Renal cortex interstitium (tissue), 11 donors: ENCODE results near the gene TLE4. TPM values are rescaled to one million over a fixed set of nuclear protein-coding genes. Genes with fewer than 3 reads are reported as not detected.
A peak's percentile ranks its signal among the peaks of the same experiment; 100 is the strongest.

Experiments
- DNase-seq, 11 donors: peaks; one replicate each; pipeline ENCODE4 v3.0.0-alpha.2; 2013; ENCODE audit warnings: low read depth in 9 of 11, low spot score in 4 of 11; ENCODE audit errors: extremely low read depth in 1 of 11
- polyA plus RNA-seq, 3 donors: library from polyadenylated mRNA; unstranded; fragments of 120-200 nt; gene quantifications; one replicate each; pipeline ENCODE4 v1.2.1, GENCODE V29; 2013; ENCODE audit not compliant: insufficient read length in 3 of 3

Gene TLE4
- polyA plus RNA-seq, 3 donors = 58.3 to 77.3 (median 67.1) TPM

- no peak for DNase-seq
Observed at GRCh38 chr9:79670269-79670961, 98.7 kb downstream of the TLE4 start.

- no peak for DNase-seq
Observed at GRCh38 chr9:79671558-79671957, 99.8 kb downstream of the TLE4 start.

DNA sequence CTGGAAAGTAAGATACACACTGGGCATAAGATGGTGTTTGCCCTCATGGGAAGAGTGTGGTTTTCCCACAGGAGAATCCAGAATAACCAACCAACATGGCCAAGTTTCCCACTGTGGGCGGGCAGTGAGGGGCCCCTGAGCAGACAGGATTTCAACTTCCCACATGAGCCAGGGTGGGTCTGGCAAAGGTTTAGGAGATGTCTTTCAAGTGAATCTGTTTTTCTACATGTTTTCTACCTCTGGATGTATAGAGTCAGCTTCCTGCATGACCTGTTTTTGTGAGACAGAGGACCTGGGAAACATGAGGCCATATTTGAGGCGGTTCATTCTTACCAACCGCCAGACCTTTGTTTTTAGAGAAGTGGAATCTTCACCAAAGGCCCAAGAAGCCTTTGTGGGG, 100.5 kb downstream of the TLE4 start:
- no peak for DNase-seq

DNA sequence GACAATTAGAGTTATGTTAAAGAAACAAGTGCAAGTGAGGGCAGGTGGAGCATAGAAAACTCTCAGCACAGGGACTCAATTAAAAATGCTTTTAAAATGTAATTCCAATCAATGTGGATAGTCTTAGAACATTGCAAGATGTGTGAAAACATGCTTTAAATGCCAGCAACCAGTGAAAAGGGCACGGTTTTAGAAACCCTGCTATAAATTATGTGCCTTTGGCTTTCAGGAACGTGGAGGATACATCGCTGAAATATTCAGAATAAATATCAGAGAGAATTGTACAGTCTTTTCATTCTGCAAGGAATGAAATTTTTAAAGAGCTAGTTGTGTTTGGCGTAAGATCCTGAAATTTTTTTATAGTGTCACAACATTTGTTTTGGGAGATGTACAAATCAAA, 101.1 kb downstream of the TLE4 start:
- no peak for DNase-seq

DNA sequence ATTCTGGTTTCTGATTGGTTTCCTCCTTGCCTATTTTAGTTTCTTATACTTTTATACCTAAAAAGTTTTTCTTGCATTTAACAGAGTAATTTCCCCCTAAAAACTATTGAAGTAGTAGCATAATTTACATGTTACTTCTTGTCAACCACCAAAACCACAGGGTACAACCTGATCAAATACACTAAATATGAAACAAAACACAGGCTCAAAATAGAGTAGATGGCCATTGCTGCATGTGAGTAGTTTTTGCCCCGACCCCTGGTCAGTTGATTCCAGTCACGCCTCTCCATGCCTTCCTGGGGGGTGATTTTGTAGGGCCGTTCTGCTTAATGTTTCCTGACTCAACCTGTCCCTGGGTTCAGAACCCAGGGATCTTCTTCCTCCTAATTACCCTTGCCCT, 101.8 kb downstream of the TLE4 start:
- no peak for DNase-seq

DNA sequence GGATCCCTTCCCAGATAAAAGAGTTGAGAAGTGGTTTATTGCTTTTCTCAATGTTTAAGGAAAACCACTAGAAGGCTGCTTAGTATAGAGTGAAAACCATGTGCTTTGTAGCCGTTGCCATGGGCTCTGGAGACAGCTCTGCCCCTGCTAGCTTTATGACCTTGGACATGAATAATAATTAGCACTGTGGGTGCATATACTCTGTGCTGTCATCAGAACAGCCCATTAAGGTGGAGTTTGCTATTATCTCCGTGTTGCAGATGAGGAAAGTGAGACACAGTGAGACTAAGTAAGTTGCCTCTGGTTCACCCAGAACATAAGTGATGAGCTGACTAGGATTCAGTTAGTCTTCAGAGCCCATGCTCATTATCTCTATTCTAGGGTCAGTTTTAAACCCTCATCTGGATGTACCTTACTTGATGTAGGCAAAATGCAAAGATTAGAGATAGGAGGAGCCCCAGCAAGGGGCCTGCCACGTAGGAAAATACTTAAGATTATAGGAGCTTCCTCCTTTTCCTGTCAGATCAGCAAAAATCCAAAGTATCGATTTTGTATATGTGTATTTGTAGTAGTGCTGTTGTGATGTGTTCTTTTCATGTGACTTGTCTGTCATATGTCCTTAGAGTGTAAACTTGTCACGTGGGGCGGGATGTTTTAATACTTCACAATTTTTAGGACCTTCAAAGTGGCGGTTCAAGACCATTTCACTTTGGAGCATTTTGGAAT, 102.5 kb downstream of the TLE4 start:
- DNase-seq = no peak

DNA sequence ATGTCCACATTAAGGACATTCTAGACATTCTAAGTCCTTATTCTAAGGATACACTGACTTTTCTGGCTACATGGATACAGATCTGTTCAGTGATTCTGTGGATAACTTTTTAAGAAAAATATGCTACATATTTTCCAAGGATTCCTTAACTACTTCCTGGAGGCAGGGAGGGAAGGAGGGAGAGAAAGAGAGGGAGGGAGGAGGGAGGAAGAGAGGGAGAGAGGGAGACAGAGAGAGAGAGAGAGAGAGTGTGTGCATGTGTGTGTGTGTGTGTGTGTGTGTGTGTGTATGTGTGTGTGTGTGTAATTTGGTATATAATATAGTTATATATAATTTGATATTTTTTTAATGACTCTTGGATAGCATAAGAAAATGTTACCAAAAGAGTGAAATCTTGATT, 109.8 kb downstream of the TLE4 start:
- no peak for DNase-seq

DNA sequence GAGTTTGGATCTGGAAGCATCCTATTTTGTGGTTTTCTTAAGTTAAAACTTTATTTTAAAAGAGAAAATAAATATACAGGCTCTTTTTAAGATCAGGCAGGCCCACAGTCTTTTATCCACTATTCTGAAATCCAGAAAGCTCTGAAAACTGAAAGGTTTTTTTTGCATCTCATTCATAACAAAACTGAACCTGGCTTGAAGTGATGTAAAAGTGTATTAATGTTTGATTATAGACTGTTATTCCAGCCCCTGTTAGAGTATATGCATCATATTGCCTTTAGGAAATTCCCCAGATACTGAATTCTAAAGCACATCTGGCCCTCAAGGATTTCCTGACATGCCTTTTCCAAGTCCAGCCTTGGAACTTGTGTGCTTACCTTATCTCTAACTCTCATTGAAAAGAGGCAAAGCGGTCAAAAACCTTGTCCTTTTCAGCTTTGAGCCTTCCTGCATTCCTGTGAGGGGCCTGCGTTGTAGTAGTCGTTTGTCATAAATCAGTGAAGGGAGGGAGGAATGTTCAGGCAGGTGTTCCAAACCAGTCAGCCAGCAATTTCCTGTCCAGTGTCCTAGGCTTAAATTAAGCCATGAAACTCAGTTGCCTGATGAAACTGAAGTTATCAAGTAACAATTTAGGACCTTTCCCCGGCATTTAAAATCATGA, 110.4 kb downstream of the TLE4 start:
- peak in 6 of 11 donors; percentile 36 to 70 (median 46) for DNase-seq

DNA sequence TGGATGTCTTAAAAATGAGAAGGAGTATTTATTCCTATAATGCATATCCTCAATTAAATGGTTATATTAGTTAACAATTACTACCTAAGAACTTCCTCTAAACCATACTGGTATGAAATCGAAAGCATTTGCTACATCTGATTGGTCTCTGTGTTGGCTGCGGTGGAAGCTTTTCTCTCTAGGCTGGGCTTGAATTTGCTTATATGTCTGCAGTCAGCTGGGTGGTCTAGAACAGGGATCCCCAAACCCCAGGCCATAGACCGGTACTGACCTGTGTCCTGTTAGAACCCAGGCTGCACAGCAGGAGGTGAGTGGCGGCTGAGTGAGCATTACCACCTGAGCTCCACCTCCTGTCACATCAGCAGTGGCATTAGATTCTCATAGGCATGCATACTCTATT, 112.3 kb downstream of the TLE4 start:
- no peak for DNase-seq

DNA sequence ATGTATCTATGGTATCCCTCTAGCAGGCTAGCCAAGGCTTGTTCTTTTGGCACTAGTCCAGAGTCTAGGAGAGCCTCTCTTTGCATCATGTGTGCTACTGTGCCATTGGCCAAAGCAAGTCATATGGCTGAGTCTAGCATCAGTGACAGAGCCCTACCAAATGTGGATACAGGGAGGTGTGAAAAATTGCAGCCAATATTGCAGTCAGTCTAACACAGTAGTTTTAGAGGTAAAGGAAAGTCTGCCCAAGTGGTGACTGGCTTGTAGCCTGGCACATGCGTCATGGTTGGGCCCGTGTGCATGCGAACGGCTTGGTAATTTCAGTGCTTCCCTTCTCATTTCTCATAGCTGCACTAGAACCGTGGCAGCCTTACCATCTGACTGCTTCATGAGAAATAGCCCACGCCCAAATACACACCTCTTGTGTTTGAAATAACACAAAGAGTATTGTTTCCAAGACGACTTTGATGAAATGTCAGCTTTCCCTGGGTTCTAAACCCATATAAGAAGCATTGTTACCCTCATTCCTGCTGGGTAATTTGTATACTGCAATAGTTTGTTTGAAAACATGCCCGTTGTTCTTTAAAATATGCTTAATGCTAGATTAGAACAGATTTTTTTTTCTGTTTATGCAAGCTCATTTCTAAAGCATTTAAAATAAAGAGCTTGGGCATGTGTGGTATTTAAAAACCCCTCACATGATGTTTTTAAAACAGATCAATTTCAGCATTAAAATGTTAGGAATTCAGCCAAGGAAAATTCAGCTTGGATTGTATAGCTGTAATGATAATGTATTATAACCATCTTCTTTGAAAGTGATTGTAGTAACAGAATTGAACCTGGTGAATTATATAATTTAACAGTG, 113.2 kb downstream of the TLE4 start:
- no peak for DNase-seq

DNA sequence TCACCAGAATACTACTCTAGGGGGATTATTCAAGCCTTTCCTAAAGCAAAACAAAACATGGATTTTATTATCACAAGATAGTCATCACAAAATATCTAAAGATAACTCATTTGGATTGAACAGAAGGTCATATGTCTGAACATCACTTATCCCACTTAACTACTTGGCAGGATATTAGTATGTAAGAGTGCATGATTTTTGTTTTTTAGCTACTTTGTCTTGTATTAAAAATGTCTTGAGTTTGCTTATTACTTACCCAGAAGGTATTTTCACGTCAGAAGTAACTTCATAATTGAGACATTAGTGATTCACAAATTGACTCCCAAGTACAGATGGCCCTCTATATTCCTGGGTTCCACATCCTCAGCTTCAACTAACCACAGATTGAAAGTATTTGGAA, 113.8 kb downstream of the TLE4 start:
- no peak for DNase-seq

DNA sequence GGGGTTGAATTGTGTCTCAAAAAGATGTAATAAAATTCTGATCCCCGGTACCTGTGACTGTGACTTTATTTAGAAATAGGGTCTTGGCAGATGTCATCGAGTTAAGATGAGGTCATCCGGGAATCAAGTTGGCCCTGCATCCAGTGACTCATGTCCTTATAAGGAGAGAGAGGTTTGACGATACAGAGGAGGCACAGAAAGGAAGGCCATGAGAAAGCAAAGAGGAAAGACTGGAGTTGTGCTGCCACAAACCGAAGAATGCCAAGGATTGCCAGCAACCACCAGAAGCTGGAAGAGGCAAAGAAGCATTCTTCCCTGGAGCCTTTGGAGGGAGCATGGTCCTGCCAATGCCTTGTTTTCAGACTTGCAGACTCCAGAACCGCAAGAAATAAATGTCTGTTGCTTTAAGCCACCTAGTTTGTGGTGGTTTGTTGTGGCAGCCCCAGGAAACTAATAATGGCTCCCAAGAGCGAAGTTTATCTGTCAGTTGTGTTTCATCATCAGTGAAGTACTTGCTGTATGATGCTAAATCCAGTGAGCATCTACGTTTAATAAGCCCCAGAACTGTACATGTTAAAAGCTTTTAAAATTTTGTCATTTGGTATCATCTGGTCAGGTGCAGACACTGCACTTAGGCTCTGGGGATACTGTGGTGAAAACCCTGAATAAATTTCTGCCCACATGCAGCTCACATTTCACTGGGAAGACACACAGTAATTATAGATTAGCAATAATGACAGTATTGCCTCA, 114.8 kb downstream of the TLE4 start:
- DNase-seq = no peak

DNA sequence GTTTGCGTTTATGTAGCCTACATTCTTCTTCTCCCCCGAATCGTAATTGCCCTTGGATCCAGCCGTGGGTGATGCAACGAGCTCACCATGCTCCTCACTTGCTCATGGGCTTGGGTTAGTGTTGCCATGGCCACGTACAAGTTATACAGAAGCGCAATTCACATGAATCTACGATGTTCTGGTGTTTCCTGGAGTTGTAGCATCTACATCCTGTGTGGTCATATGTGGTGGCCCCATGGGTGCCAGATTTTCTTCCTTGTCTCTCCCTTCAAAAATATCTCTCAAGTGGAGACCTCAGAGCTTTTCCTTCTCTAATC, 115.3 kb downstream of the TLE4 start:
- DNase-seq = no peak

DNA sequence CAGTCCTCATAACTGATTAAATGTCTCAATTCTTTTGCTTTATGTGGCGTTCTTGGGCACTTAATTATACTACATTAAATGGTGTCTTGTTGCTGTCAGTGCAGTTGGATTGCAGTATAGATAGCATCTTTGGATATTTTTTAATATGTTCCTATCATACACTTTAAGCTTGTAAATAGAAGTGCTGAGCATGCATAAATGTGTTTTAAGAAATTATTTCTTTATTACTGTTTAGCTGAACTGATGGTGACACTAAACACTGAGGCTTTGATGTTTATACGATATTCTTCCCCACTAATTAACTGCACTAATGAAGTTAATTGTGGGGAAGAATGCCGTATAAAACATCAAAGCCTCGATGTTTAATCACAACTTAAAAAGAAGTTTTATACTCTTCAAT, 116.6 kb downstream of the TLE4 start:
- DNase-seq = peak in 1 of 11 donors; percentile 27

DNA sequence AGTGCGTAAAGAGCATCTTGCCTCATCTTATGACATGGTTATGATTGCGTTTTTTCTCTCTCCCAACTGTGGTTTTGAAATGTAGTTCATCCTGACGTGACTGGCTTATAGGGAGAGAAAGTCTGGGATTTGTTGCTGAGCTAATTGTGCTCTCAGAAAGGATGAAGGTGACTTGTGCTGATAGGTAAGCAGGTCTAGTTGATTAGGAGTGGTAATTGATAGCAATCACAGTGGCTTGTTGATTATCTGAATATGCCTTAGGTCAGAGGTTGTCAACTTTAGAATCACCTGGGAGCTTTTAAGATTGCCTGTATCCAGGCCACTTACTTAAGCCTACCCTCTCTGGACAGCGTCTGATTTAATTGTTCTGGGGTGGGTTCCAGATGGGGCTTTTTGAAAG, 117.8 kb downstream of the TLE4 start:
- no peak for DNase-seq

- no peak for DNase-seq
Observed at GRCh38 chr9:79691496-79691895, 119.7 kb downstream of the TLE4 start.

GRCh38 chr9:79692857-79693571, 121.2 kb downstream of the TLE4 start:
- DNase-seq = no peak

- DNase-seq = no peak
Observed at GRCh38 chr9:79693750-79694149, 122.0 kb downstream of the TLE4 start.
